Mesenchymal stem cell (in vitro differentiated cells and primary cell): Measurements from ENCODE around the gene SLC25A25.
"Not testable (repeated sequence)": the region's sequence is repeated elsewhere in the genome, so short reads cannot be mapped to it uniquely, and the experiment has no call there.

ENCODE experiments used
- DNase-seq: peaks from one replicate; pipeline ENCODE4 v3.0.0-alpha.2; 2013
- H2AFZ ChIP-seq: one replicate; pipeline ENCODE4 v1.6.1; 2013; ENCODE audit warnings: low read depth, mild to moderate bottlenecking, control low read depth, inconsistent platforms, low read length, moderate library complexity
- H2AK5ac ChIP-seq: 2 replicates; pipeline ENCODE4 v1.6.1; 2013; ENCODE audit warnings: low read length, moderate library complexity, mild to moderate bottlenecking, inconsistent platforms; ENCODE audit not compliant: severe bottlenecking
- H2BK120ac ChIP-seq: one replicate; pipeline ENCODE4 v1.6.1; 2013; ENCODE audit warnings: low read depth, mild to moderate bottlenecking, inconsistent platforms, low read length, moderate library complexity
- H2BK12ac ChIP-seq, 2 experiments: one replicate each; pipeline ENCODE4 v1.6.1; 2013; ENCODE audit warnings: inconsistent platforms in 2 of 2, low read length in 2 of 2, mild to moderate bottlenecking in 2 of 2, moderate library complexity in 2 of 2, control low read depth in 1 of 2
- H2BK15ac ChIP-seq: one replicate; pipeline ENCODE4 v1.6.1; 2013; ENCODE audit warnings: mild to moderate bottlenecking, low read depth, inconsistent platforms; ENCODE audit not compliant: poor library complexity, severe bottlenecking
- H2BK5ac ChIP-seq: 2 replicates; pipeline ENCODE4 v1.6.1; 2013; ENCODE audit warnings: low read depth, mild to moderate bottlenecking, low read length, control low read depth, inconsistent platforms; ENCODE audit not compliant: poor library complexity, severe bottlenecking
- H3K14ac ChIP-seq, 2 experiments: one replicate each; pipeline ENCODE4 v1.6.1; 2013; ENCODE audit warnings: inconsistent platforms in 2 of 2, low read length in 2 of 2, control low read depth in 1 of 2, mild to moderate bottlenecking in 1 of 2, moderate library complexity in 1 of 2
- H3K18ac ChIP-seq, 2 experiments: one replicate each; pipeline ENCODE4 v1.6.1; 2013; ENCODE audit warnings: inconsistent platforms in 2 of 2, low read length in 2 of 2, control low read depth in 1 of 2, low read depth in 1 of 2, mild to moderate bottlenecking in 1 of 2
- H3K23ac ChIP-seq, 2 experiments: one replicate each; pipeline ENCODE4 v1.6.1; 2013; ENCODE audit warnings: inconsistent platforms in 2 of 2, low read length in 2 of 2, mild to moderate bottlenecking in 2 of 2, moderate library complexity in 2 of 2, control low read depth in 1 of 2
- H3K27ac ChIP-seq: 2 replicates; pipeline ENCODE4 v1.5.1; 2013; ENCODE audit warnings: mild to moderate bottlenecking, moderate library complexity, low read length, control low read depth, inconsistent platforms; ENCODE audit not compliant: poor library complexity, severe bottlenecking
- H3K27me3 ChIP-seq, 2 experiments: 2 replicates each; pipeline versions ENCODE4 v1.6.1 to v1.7.0; 2013; ENCODE audit warnings: low read length in 2 of 2, mild to moderate bottlenecking in 2 of 2, moderate library complexity in 2 of 2, control low read depth in 1 of 2, inconsistent platforms in 1 of 2; ENCODE audit not compliant: control insufficient read depth in 1 of 2, insufficient read depth in 1 of 2
- H3K36me3 ChIP-seq, 2 experiments: 2 replicates each; pipeline versions ENCODE4 v1.6.1 to v1.7.0; 2013; ENCODE audit warnings: low read length in 2 of 2, control low read depth in 1 of 2, inconsistent platforms in 1 of 2, low read depth in 1 of 2, mild to moderate bottlenecking in 1 of 2; ENCODE audit not compliant: insufficient read depth in 2 of 2, control insufficient read depth in 1 of 2
- H3K4ac ChIP-seq, 2 experiments: one replicate each; pipeline ENCODE4 v1.6.1; 2013; ENCODE audit warnings: inconsistent platforms in 2 of 2, low read length in 2 of 2, mild to moderate bottlenecking in 2 of 2, moderate library complexity in 2 of 2, control low read depth in 1 of 2, low read depth in 1 of 2
- H3K4me1 ChIP-seq: 2 replicates; pipeline ENCODE4 v1.6.1; 2013; ENCODE audit warnings: low read depth, low read length, control low read depth; ENCODE audit not compliant: control insufficient read depth, insufficient read depth
- H3K4me2 ChIP-seq: 2 replicates; pipeline ENCODE4 v1.6.1; 2013; ENCODE audit warnings: low read length, mild to moderate bottlenecking, inconsistent platforms; ENCODE audit not compliant: poor library complexity, severe bottlenecking
- H3K4me3 ChIP-seq, 2 experiments: 2 replicates each; pipeline versions ENCODE4 v1.5.1 to v1.7.0; 2013; ENCODE audit warnings: low read length in 2 of 2, mild to moderate bottlenecking in 2 of 2, control low read depth in 1 of 2, low read depth in 1 of 2; ENCODE audit not compliant: insufficient read depth in 1 of 2
- H3K79me1 ChIP-seq: replicated peaks from 2 replicates; pipeline ENCODE4 v1.6.1; 2013; ENCODE audit warnings: mild to moderate bottlenecking, control low read depth, low read length, inconsistent platforms; ENCODE audit not compliant: poor library complexity, severe bottlenecking
- H3K9ac ChIP-seq: 2 replicates; pipeline ENCODE4 v1.7.0; 2013; ENCODE audit warnings: mild to moderate bottlenecking, low read length, moderate library complexity
- H3K9me3 ChIP-seq: 2 replicates; pipeline ENCODE4 v1.7.0; 2013; ENCODE audit warnings: mild to moderate bottlenecking, low read length; ENCODE audit not compliant: control insufficient read depth
- H4K8ac ChIP-seq: one replicate; pipeline ENCODE4 v1.6.1; 2013; ENCODE audit warnings: inconsistent platforms, mild to moderate bottlenecking, low read length, moderate library complexity
- H4K91ac ChIP-seq: one replicate; pipeline ENCODE4 v1.6.1; 2013; ENCODE audit warnings: mild to moderate bottlenecking, low read length, inconsistent platforms
- WGBS: methylation state at CpG from one replicate; pipeline ENCODE4 v1.1.7; 2013; ENCODE audit warnings: mixed read lengths; 5-methylcytosine and 5-hydroxymethylcytosine counted together

Gene SLC25A25

GRCh38 chr9:128127990-128128835 lies 60.2 kb downstream of the SLC25A25 start:
- Histone ChIP-seq H3K9ac (peak overlapping the region; percentile 95), H2AFZ (peak overlapping the region; percentile 91), H3K36me3 (peaks cover 13 to 23% of the 10 kb centered on the region in 2 experiments), H3K18ac (peak overlapping the region; percentile 98), H3K4ac (peak overlapping the region; percentile 71 to 90), H3K14ac (peak overlapping the region; percentile 81 to 91), H3K79me1 (peaks cover 16% of the 10 kb centered on the region), H3K27me3 (no peaks in the 10 kb centered on the region), H3K9me3 (no peaks in the 10 kb centered on the region), H3K27ac (peak overlapping the region; percentile 93), H4K91ac (peak overlapping the region; percentile 95), H3K4me2 (peak overlapping the region; percentile 73), H2BK15ac (peak overlapping the region; percentile 97), H2BK120ac (peak overlapping the region; percentile 95), H3K4me3 (peak overlapping the region; percentile 87 to 96), H4K8ac (peak overlapping the region; percentile 94), H2BK5ac (peak overlapping the region; percentile 94), H2BK12ac (peak overlapping the region; percentile 76 to 92), H3K23ac (peak overlapping the region in 1 of 2 experiments; percentile 95), H2AK5ac (no peak overlapping the region), H3K4me1 (peaks cover 39% of the 10 kb centered on the region)
- 0% methylated on average over 59 of the region's 82 CpGs for WGBS
- DNase-seq, result peak; percentile 94

DNA sequence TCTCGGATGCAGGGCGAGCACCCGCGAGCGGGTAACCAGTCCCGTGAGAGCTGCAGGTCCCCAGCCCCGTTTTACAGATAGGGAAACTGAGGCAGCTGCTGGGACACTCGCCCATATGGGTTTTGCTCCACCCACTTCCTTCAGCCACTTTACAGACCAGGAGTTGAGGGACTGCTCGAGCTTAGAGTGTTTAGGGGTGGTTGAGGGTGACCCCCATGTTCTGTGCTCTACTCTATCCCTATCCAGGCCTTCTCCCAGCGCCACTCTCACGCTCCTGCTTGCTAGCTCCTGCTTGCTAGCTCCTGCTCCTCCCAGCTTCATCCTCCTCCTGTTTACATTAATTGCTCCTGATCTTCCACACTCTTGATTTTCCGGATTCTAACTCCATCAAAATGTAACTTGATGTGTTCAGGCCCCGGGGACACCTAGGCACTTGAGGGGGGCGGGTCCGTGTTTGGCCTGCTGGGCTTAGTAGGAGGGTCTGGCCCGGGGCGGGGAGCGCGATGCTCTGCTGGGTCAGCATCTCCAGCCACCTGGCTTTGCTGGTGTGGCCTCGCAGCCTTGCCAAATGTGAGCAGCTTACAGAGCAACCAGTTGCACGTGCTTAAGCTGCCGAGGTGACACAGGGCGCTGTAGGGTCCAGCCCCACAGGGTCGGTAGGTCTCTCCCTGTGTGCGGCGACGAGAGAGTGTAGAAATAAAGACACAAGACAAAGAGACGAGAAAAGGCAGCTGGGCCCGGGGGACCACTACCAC lies 61.0 kb downstream of the SLC25A25 start:
- Histone ChIP-seq H3K4me3 (peak overlapping the region; percentile 87 to 96), H2AK5ac (no peak overlapping the region), H4K8ac (peak overlapping the region; percentile 79), H2BK5ac (no peak overlapping the region), H3K79me1 (peaks cover 16% of the 10 kb centered on the region), H3K36me3 (peaks cover 7 to 16% of the 10 kb centered on the region in 2 experiments), H4K91ac (peak overlapping the region; percentile 70), H3K4me1 (peaks cover 39% of the 10 kb centered on the region), H3K27me3 (peaks cover 0 to 4% of the 10 kb centered on the region in 2 experiments), H2AFZ (peak overlapping the region; percentile 80), H3K9me3 (peaks cover 4% of the 10 kb centered on the region), H3K4me2 (peak overlapping the region; percentile 73), H3K9ac (peak overlapping the region; percentile 95), H3K27ac (no peak overlapping the region), H2BK12ac (peak overlapping the region in 1 of 2 experiments; percentile 21), H3K14ac (peak overlapping the region in 1 of 2 experiments; percentile 91), H2BK120ac (no peak overlapping the region), H3K18ac (peak overlapping the region; percentile 93 to 98), H3K4ac (peak overlapping the region; percentile 58 to 69), H2BK15ac (peak overlapping the region; percentile 50), H3K23ac (no peak overlapping the region)
- 66% methylated on average over 27 of the region's 29 CpGs for WGBS
- DNase-seq, result no peak

DNA sequence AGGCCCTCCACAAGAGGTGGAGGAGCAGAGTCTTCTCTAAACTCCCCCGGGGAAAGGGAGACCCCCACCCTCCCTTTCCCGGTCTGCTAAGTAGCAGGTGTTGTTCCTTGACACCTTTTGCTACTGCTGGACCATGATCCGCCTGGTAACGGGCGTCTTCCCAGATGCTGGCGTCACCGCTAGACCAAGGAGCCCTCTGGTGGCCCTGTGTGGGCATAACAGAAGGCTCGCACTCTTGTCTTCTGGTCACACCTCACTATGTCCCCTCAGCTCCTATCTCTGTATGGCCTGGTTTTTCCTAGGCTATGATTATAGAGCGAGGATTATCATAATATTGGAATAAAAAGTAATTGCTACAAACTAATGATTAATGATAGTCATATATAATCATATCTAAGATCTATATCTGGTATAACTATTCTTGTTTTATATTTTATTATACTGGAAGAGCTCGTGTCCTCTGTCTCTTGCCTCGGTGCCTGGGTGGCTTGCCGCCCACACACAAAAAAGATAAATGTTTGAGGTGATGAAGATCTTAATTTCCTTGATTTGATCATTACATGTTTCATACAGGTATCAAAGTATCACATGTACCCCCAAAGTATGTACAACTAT lies 62.1 kb downstream of the SLC25A25 start:
- H3K4ac ChIP-seq, H3K27ac ChIP-seq, H2BK15ac ChIP-seq, H2AFZ ChIP-seq, H3K4me2 ChIP-seq, H2BK12ac ChIP-seq, H3K14ac ChIP-seq, H2BK120ac ChIP-seq, H3K9ac ChIP-seq, H3K23ac ChIP-seq, DNase-seq, H3K4me3 ChIP-seq, H3K27me3 ChIP-seq, H4K91ac ChIP-seq, H3K9me3 ChIP-seq, H2BK5ac ChIP-seq, H2AK5ac ChIP-seq, H3K18ac ChIP-seq, H4K8ac ChIP-seq, H3K36me3 ChIP-seq: not testable (repeated sequence)
- WGBS, result 0% methylated on average over 1 of the region's 12 CpGs
- Histone ChIP-seq H3K4me1 (peaks cover 39% of the 10 kb centered on the region), H3K79me1 (peaks cover 11% of the 10 kb centered on the region)
